Neural progenitor cell (in vitro differentiated cells): ENCODE data around the gene ADAP2.

ENCODE experiments used
- EZH2 ChIP-seq: fragments of 200-600 bp; sonication (generic); IDR thresholded peaks from 2 replicates; pipeline ENCODE4 v1.6.1; 2017; ENCODE audit warnings: antibody characterized with exemption, mild to moderate bottlenecking, moderate library complexity
- EZH2phosphoT487 ChIP-seq: fragments of 200-600 bp; sonication (generic); IDR thresholded peaks from 2 replicates; pipeline ENCODE4 v1.6.1; 2017; ENCODE audit warnings: antibody characterized with exemption
- TF ChIP-seq, protein P1 (sequence below): fragments of 200-600 bp; sonication (generic); IDR thresholded peaks from 2 replicates; pipeline ENCODE4 v1.5.1; 2017; ENCODE audit warnings: antibody characterized with exemption, mild to moderate bottlenecking

DNA sequence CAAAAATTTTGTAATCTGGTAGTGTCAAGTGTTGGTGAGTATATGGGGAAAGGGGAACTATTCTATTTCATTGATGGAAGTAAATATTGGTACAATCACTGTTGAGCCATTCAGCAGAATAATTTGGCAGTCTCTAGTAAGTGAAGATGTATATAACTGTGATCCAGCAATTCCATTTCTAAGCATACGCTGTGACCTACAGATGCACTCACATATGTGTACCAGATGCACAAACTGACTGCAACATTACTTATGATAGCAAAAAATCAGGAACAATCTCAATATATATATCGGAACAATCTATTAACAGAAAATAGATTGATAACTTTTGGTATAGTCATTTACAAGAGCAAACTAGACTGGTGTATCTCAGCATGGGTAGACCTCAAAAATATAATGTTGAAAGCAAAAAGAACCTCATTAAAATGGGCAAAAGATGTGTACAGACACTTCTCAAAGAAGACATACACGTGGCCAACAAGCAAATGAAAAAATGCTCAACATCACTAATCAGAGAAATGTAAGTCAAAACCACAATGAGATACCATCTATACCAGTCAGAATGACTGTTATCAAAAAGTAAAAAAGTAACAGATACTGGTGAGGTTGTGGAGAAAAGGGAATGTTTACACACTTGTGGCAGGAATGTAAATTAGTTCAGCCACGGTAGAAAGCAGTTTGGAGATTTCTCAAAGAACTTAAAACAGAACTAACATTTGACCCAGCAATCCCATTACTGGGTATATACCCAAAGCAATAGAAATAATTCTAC, 20.7 kb downstream of the ADAP2 start:
- TF ChIP-seq EZH2phosphoT487 (no peak), EZH2 (no peak)
- TF ChIP-seq, protein P1, sequence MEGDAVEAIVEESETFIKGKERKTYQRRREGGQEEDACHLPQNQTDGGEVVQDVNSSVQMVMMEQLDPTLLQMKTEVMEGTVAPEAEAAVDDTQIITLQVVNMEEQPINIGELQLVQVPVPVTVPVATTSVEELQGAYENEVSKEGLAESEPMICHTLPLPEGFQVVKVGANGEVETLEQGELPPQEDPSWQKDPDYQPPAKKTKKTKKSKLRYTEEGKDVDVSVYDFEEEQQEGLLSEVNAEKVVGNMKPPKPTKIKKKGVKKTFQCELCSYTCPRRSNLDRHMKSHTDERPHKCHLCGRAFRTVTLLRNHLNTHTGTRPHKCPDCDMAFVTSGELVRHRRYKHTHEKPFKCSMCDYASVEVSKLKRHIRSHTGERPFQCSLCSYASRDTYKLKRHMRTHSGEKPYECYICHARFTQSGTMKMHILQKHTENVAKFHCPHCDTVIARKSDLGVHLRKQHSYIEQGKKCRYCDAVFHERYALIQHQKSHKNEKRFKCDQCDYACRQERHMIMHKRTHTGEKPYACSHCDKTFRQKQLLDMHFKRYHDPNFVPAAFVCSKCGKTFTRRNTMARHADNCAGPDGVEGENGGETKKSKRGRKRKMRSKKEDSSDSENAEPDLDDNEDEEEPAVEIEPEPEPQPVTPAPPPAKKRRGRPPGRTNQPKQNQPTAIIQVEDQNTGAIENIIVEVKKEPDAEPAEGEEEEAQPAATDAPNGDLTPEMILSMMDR = no peak
